GM12878 (cell line): ENCODE measurements around the gene REPIN1. TPM values are rescaled to one million over a fixed set of nuclear protein-coding genes. Genes with fewer than 3 reads are reported as not detected.

Source experiments
- ATAC-seq: fragments of 200-7000 bp; cut with Tn5 transposase; 3 replicates; pipeline ENCODE4 v1.9.1; 2020; ENCODE audit warnings: mild to moderate bottlenecking, moderate library complexity
- BruUV-seq: library from RNA; stranded (reverse); fragments of 400-500 nt; replicated peaks from 2 replicates; lab custom pipeline; 2021; lab: Mats Ljungman, UMichigan
- CTCF ChIA-PET: fragments of 300-600 bp; sonication (Branson Sonifier 250); formaldehyde crosslinking; extraction: SDS; loops from one replicate; lab custom pipeline; 2021; ENCODE audit warnings: inconsistent platforms; lab: Yijun Ruan, JAX
- POLR2A ChIA-PET: fragments of 350-600 bp; formaldehyde crosslinking; extraction: SDS; loops from one replicate; lab custom pipeline; 2021; ENCODE audit warnings: inconsistent platforms; lab: Charles Lee
- RAD21 ChIA-PET: fragments of 300-600 bp; sonication (Branson Sonifier 250); formaldehyde crosslinking; loops from one replicate; lab custom pipeline; 2023; ENCODE audit warnings: antibody characterized with exemption; ENCODE audit not compliant: unreplicated experiment; lab: Charles Lee
- SMC1A ChIA-PET: fragments of 300-600 bp; sonication (Branson Sonifier 250); formaldehyde crosslinking; loops from one replicate; lab custom pipeline; 2023; ENCODE audit not compliant: unreplicated experiment, uncharacterized antibody; lab: Charles Lee
- DNase-seq: peaks from one replicate; pipeline ENCODE4 v3.0.0-alpha.2; 2011; ENCODE audit warnings: low read depth, low spot score
- FAIRE-seq: peaks from 3 replicates; lab custom pipeline; 2011; peaks lifted over from hg19 to GRCh38; lab: Jason Lieb, UNC
- H2AFZ ChIP-seq: 2 replicates; pipeline ENCODE4 v1.6.0; 2011; ENCODE audit warnings: low read depth, low read length, control low read depth; ENCODE audit not compliant: control insufficient read depth
- H3K27ac ChIP-seq: 2 replicates; pipeline ENCODE4 v1.5.1; 2011; ENCODE audit warnings: control low read depth; ENCODE audit not compliant: control insufficient read depth, insufficient read depth
- H3K27me3 ChIP-seq, 2 experiments: replicated peaks in 1 of 2; 2 replicates each; pipeline versions ENCODE4 v1.6.0 to v1.6.1; 2011; ENCODE audit warnings: low read length in 1 of 2; ENCODE audit not compliant: control insufficient read depth in 2 of 2, insufficient read depth in 2 of 2
- H3K36me3 ChIP-seq, 2 experiments: 2 replicates each; pipeline ENCODE4 v1.5.1; 2011; ENCODE audit warnings: low read length in 1 of 2; ENCODE audit not compliant: control insufficient read depth in 2 of 2, insufficient read depth in 2 of 2
- H3K4me1 ChIP-seq: 2 replicates; pipeline ENCODE4 v1.6.1; 2011; ENCODE audit warnings: mild to moderate bottlenecking, low read length, moderate library complexity, mixed read lengths; ENCODE audit not compliant: control insufficient read depth, insufficient read depth
- H3K4me2 ChIP-seq: 2 replicates; pipeline ENCODE4 v1.6.0; 2011; ENCODE audit warnings: control low read depth; ENCODE audit not compliant: control insufficient read depth, insufficient read depth
- H3K4me3 ChIP-seq: fragments of 200-600 bp; sonication (generic); 2 replicates; pipeline ENCODE4 v1.5.1; 2016
- H3K79me2 ChIP-seq: 2 replicates; pipeline ENCODE4 v1.6.0; 2011; ENCODE audit warnings: low read length; ENCODE audit not compliant: control insufficient read depth, insufficient read depth
- H3K9ac ChIP-seq: 2 replicates; pipeline ENCODE4 v1.8.0; 2011; ENCODE audit warnings: low read length, control low read depth, mixed read lengths; ENCODE audit not compliant: control insufficient read depth, insufficient read depth
- H3K9me3 ChIP-seq: replicated peaks from 3 replicates; pipeline ENCODE4 v1.5.1; 2011; ENCODE audit warnings: mild to moderate bottlenecking, low read length; ENCODE audit not compliant: control insufficient read depth, insufficient read depth
- H4K20me1 ChIP-seq: 2 replicates; pipeline ENCODE4 v1.6.0; 2011; ENCODE audit not compliant: control insufficient read depth, insufficient read depth
- BRCA1 ChIP-seq: IDR thresholded peaks from 2 replicates; pipeline ENCODE4 v1.6.1; 2011; ENCODE audit warnings: low read depth, low read length, improper control_type of control experiment
- CBFB ChIP-seq: IDR thresholded peaks from 2 replicates; pipeline ENCODE4 v1.6.1; 2016; ENCODE audit warnings: antibody characterized with exemption, low read depth
- NKRF ChIP-seq: fragments of 450-650 bp; conservative IDR thresholded peaks from 2 replicates; pipeline ENCODE4 v1.6.1; 2017; ENCODE audit warnings: mild to moderate bottlenecking, moderate library complexity
- POLR2AphosphoS2 ChIP-seq: IDR thresholded peaks from 2 replicates; pipeline ENCODE4 v1.6.1; 2011; ENCODE audit warnings: low read depth, mild to moderate bottlenecking, low read length, improper control_type of control experiment, moderate library complexity
- POLR2AphosphoS5 ChIP-seq: IDR thresholded peaks from 2 replicates; pipeline ENCODE4 v1.6.1; 2011; ENCODE audit warnings: mild to moderate bottlenecking, low read length, inconsistent platforms
- POU2F2 ChIP-seq: IDR thresholded peaks from 3 replicates; pipeline ENCODE4 v1.6.1; 2011; ENCODE audit warnings: low read depth, mild to moderate bottlenecking, low read length, borderline replicate concordance
- RAD51 ChIP-seq: fragments of 450-650 bp; IDR thresholded peaks from 2 replicates; pipeline ENCODE4 v1.6.1; 2016; ENCODE audit warnings: moderate library complexity, mild to moderate bottlenecking, inconsistent platforms
- SIN3A ChIP-seq: IDR thresholded peaks from 2 replicates; pipeline ENCODE4 v1.6.1; 2012; ENCODE audit warnings: low read depth, low read length, improper control_type of control experiment
- WGBS: methylation state at CpG from one replicate; pipeline ENCODE4 v1.1.6; 2016; ENCODE audit warnings: low lambda C conversion rate; ENCODE audit not compliant: insufficient replicate concordance, insufficient coverage; ENCODE audit errors: missing lambda C conversion rate; 5-methylcytosine and 5-hydroxymethylcytosine counted together
- in situ Hi-C: fragments of 300-500 bp; cut with MboI; formaldehyde crosslinking; loops from 9 replicates; pipeline ENCODE4 v1.14.3; 2018; ENCODE audit warnings: mixed read lengths
- intact Hi-C: fragments of 100-400 bp; cut with micrococcal nuclease; formaldehyde crosslinking; loops from one replicate; pipeline ENCODE4 v1.14.2; 2022; ENCODE audit not compliant: unreplicated experiment
- polyA plus RNA-seq, 11 experiments: library from polyadenylated mRNA; depleted of rRNA in 4 of 11; unstranded in 6 of 11; stranded (reverse) in 5 of 11; fragments of >200 nt; fragmentation: Nextera tagmentation in 4 of 11; fragmentation: Illumina TruSeq in 1 of 11; extraction: Ambion mirVana in 4 of 11; extraction: Trizol in 1 of 11; gene quantifications; 1 replicate in 1 of 11; 2 replicates in 10 of 11; pipeline versions ENCODE4 v1.2.1 to v1.2.3, GENCODE V29; 2011 to 2016; ENCODE audit warnings: inconsistent platforms in 2 of 11, missing spikeins in 2 of 11, low read depth in 1 of 11
- total RNA-seq, 4 experiments: library from RNA; depleted of rRNA in 3 of 4; stranded (reverse); fragments of >200 nt in 3 of 4; fragmentation: Illumina TruSeq in 1 of 4; extraction: Trizol in 1 of 4; gene quantifications; 2 replicates each; pipeline versions ENCODE4 v1.2.1 to v1.2.3, GENCODE V29; 2013 to 2021
- TF ChIP-seq, protein P1 (sequence below): fragments of 450-650 bp; IDR thresholded peaks from 2 replicates; pipeline ENCODE4 v1.6.1; 2016; ENCODE audit warnings: mild to moderate bottlenecking
- TF ChIP-seq, protein P2 (sequence below): fragments of 450-650 bp; IDR thresholded peaks from 2 replicates; pipeline ENCODE4 v1.6.1; 2017; ENCODE audit warnings: mild to moderate bottlenecking
- TF ChIP-seq, protein P3 (sequence below): fragments of 450-650 bp; formaldehyde crosslinking; IDR thresholded peaks from 2 replicates; pipeline ENCODE4 v1.4.0; 2020; ENCODE audit warnings: mild to moderate bottlenecking, moderate library complexity

The REPIN1 gene
- total and polyA plus RNA-seq, 10 of the 15 experiments (the other 5 are each of a cell fraction or from before 2014, with no cell fraction given) = 5.1 to 172 (median 76.9) TPM

DNA sequence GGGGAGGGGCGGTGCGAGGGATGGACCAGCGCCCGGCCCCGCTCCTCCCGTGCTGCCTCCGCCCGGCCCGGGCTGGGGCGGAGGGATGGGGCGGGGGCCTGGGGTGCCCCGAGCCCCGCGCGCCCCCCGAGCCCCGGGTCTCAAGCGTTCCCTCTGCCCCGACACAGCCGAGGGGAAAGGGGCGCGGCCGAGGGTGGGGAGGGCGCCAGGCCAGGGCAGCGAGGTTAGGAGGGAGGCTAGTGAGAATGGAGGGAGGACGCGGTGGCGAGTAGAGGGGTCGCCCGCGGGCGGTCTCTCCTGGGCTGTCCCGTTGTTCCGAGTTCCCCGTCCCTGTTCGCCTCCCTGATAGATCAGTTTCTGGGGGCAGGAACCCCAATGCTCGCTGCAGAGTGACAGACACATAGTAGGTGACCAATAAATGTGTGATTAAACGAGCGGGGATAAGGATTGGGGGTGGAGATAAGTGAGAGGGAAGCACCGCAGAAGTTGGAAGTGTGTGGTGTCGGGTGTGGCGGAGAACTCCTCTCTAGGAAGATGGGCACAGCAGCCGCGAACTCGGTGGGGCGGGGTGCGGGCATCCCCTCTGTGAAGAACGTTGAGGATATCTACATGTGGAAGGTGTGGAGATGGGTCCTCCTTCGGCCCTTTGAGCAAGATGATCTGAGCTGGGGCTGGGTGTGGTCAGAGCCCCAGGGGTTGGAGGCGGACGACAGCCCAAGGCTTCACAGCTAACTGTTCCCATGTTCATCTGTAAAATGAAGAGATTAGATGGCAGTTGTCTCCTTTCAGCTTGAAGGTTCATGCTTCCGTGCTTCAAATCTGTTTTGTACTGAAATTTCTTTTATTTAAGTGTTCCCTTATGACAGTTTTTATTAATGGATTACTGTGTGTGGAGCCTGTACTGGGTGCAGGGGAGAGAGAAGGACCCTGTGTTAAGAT, 11.1 kb downstream of the REPIN1 start:
- Histone ChIP-seq H4K20me1 (no peaks in the 10 kb centered on the region; the same call in 1 of the 2 replicates), H3K9me3 (no peaks in the 10 kb centered on the region), H3K36me3 (no peaks in the 10 kb centered on the region; a peak in 1 of 4 replicates), H3K79me2 (peaks cover 59% of the 10 kb centered on the region), H3K4me3 (peak overlapping the region; percentile 99), H3K9ac (peak overlapping the region; percentile 84), H2AFZ (peak overlapping the region; percentile 40), H3K4me1 (peaks cover 73% of the 10 kb centered on the region), H3K27ac (peak overlapping the region; percentile 97), H3K4me2 (peak overlapping the region; percentile 58), H3K27me3 (no peaks in the 10 kb centered on the region)
- ChIA-PET CTCF (interaction anchor here (0.7 to 1.8 kb wide), 6 partner anchors 10 to 42 kb away, joined by 3 to 12 read pairs (median 4); a partner anchor contains a TSS), SMC1A (interaction anchor here (0.7 to 2.0 kb wide), 8 partner anchors 9 to 287 kb away, joined by 3 to 28 read pairs (median 6); a partner anchor contains a TSS), RAD21 (interaction anchor here (1.1 to 2.0 kb wide), 4 partner anchors 10 to 29 kb away, joined by 4 to 29 read pairs (median 10); partner anchors contain the start of gene REPIN1), POLR2A (interaction anchor here (0.7 to 1.9 kb wide), 6 partner anchors 10 to 53 kb away, joined by 3 to 26 read pairs (median 8); partner anchors contain the start of gene REPIN1)
- FAIRE-seq (no peak), ATAC-seq (peak; percentile 8), DNase-seq (no peak)
- BruUV-seq = TSS peak; percentile 67
- intact Hi-C loops = loop anchor here (1.0 to 5.0 kb wide), 4 partner anchors 11 to 288 kb away; partner anchors contain the start of gene REPIN1
- WGBS = under 1% methylated on average over 27 of the region's 52 CpGs
- in situ Hi-C loops = no loop called here
- 0 out of 2 replicates have a peak, but pooled peaks have one; percentile 7 for TF ChIP-seq CBFB
- TF ChIP-seq BRCA1 = no peak
- TF ChIP-seq POLR2AphosphoS2 = peak; percentile 53; the same call in 1 of the 2 replicates
- TF ChIP-seq, protein P1, sequence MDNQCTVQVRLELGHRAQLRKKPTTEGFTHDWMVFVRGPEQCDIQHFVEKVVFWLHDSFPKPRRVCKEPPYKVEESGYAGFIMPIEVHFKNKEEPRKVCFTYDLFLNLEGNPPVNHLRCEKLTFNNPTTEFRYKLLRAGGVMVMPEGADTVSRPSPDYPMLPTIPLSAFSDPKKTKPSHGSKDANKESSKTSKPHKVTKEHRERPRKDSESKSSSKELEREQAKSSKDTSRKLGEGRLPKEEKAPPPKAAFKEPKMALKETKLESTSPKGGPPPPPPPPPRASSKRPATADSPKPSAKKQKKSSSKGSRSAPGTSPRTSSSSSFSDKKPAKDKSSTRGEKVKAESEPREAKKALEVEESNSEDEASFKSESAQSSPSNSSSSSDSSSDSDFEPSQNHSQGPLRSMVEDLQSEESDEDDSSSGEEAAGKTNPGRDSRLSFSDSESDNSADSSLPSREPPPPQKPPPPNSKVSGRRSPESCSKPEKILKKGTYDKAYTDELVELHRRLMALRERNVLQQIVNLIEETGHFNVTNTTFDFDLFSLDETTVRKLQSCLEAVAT = peak; percentile 69
- TF ChIP-seq NKRF = 0 out of 2 replicates have a peak, but pooled peaks have one; percentile 12
- TF ChIP-seq POU2F2 = 0 out of 3 replicates have a peak, but pooled peaks have one; percentile 14
- TF ChIP-seq RAD51 = no peak
- TF ChIP-seq, protein P2, sequence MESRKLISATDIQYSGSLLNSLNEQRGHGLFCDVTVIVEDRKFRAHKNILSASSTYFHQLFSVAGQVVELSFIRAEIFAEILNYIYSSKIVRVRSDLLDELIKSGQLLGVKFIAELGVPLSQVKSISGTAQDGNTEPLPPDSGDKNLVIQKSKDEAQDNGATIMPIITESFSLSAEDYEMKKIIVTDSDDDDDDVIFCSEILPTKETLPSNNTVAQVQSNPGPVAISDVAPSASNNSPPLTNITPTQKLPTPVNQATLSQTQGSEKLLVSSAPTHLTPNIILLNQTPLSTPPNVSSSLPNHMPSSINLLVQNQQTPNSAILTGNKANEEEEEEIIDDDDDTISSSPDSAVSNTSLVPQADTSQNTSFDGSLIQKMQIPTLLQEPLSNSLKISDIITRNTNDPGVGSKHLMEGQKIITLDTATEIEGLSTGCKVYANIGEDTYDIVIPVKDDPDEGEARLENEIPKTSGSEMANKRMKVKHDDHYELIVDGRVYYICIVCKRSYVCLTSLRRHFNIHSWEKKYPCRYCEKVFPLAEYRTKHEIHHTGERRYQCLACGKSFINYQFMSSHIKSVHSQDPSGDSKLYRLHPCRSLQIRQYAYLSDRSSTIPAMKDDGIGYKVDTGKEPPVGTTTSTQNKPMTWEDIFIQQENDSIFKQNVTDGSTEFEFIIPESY = no peak
- TF ChIP-seq SIN3A = 0 out of 2 replicates have a peak, but pooled peaks have one; percentile 48
- peak; percentile 67 for TF ChIP-seq POLR2AphosphoS5
- TF ChIP-seq, protein P3, sequence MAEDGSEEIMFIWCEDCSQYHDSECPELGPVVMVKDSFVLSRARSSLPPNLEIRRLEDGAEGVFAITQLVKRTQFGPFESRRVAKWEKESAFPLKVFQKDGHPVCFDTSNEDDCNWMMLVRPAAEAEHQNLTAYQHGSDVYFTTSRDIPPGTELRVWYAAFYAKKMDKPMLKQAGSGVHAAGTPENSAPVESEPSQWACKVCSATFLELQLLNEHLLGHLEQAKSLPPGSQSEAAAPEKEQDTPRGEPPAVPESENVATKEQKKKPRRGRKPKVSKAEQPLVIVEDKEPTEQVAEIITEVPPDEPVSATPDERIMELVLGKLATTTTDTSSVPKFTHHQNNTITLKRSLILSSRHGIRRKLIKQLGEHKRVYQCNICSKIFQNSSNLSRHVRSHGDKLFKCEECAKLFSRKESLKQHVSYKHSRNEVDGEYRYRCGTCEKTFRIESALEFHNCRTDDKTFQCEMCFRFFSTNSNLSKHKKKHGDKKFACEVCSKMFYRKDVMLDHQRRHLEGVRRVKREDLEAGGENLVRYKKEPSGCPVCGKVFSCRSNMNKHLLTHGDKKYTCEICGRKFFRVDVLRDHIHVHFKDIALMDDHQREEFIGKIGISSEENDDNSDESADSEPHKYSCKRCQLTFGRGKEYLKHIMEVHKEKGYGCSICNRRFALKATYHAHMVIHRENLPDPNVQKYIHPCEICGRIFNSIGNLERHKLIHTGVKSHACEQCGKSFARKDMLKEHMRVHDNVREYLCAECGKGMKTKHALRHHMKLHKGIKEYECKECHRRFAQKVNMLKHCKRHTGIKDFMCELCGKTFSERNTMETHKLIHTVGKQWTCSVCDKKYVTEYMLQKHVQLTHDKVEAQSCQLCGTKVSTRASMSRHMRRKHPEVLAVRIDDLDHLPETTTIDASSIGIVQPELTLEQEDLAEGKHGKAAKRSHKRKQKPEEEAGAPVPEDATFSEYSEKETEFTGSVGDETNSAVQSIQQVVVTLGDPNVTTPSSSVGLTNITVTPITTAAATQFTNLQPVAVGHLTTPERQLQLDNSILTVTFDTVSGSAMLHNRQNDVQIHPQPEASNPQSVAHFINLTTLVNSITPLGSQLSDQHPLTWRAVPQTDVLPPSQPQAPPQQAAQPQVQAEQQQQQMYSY = peak; percentile 20; the same call in 1 of the 2 replicates
